ENCODE results near the gene CR1.
"Not testable (repeated sequence)": the region's sequence is repeated elsewhere in the genome, so short reads cannot be mapped to it uniquely, and the experiment has no call there.

Gene CR1

GRCh38 chr1:207503950-207504349 is 8.0 kb downstream of the CR1 start:
- no peak for DNase-seq (ENCODE audit: low read depth)

GRCh38 chr1:207504438-207504837 is 8.5 kb downstream of the CR1 start:
- no peak for DNase-seq (ENCODE audit: low read depth)

GRCh38 chr1:207510444-207510843 is 14.5 kb downstream of the CR1 start:
- no peak for DNase-seq (ENCODE audit: low read depth)

- no peak for DNase-seq (ENCODE audit: low read depth)
Measured at GRCh38 chr1:207514890-207515289, 18.9 kb downstream of the CR1 start.

- no peak for DNase-seq (ENCODE audit: low read depth)
Measured at GRCh38 chr1:207516729-207517128, 20.8 kb downstream of the CR1 start.

- no peak for DNase-seq (ENCODE audit: low read depth)
Measured at GRCh38 chr1:207518608-207519236, 22.8 kb downstream of the CR1 start.

- DNase-seq (ENCODE audit: low read depth), result peak; percentile 73
Measured at GRCh38 chr1:207519505-207520399, 23.8 kb downstream of the CR1 start.

GRCh38 chr1:207520400-207521345 is 24.7 kb downstream of the CR1 start:
- DNase-seq (ENCODE audit: low read depth), result not testable (repeated sequence)

GRCh38 chr1:207525239-207525638 is 29.3 kb downstream of the CR1 start:
- not testable (repeated sequence) for DNase-seq (ENCODE audit: low read depth)

- DNase-seq (ENCODE audit: low read depth), result not testable (repeated sequence)
Measured at GRCh38 chr1:207528401-207528800, 32.4 kb downstream of the CR1 start.

- DNase-seq (ENCODE audit: low read depth), result not testable (repeated sequence)
Measured at GRCh38 chr1:207536263-207536662, 40.3 kb downstream of the CR1 start.

- DNase-seq (ENCODE audit: low read depth), result not testable (repeated sequence)
Measured at GRCh38 chr1:207546677-207547357, 50.9 kb downstream of the CR1 start.

- DNase-seq (ENCODE audit: low read depth), result not testable (repeated sequence)
Measured at GRCh38 chr1:207554823-207555222, 58.9 kb downstream of the CR1 start.

GRCh38 chr1:207565546-207566468 is 69.8 kb downstream of the CR1 start:
- DNase-seq (ENCODE audit: low read depth), result peak; percentile 5

GRCh38 chr1:207571926-207572325 is 76.0 kb downstream of the CR1 start:
- not testable (repeated sequence) for DNase-seq (ENCODE audit: low read depth)

- DNase-seq (ENCODE audit: low read depth), result not testable (repeated sequence)
Measured at GRCh38 chr1:207573074-207573473, 77.1 kb downstream of the CR1 start.

GRCh38 chr1:207575381-207575780 is 79.4 kb downstream of the CR1 start:
- not testable (repeated sequence) for DNase-seq (ENCODE audit: low read depth)

- no peak for DNase-seq (ENCODE audit: low read depth)
Measured at GRCh38 chr1:207578796-207579435, 83.0 kb downstream of the CR1 start.

- DNase-seq (ENCODE audit: low read depth), result peak; percentile 72
Measured at GRCh38 chr1:207579436-207579799, 83.5 kb downstream of the CR1 start.
